ENCODE measurements around the gene PTK6.

Gene PTK6

GRCh38 chr20:63513207-63513606 is 24.0 kb downstream of the PTK6 start:
- Histone ChIP-seq H3K4me2 (ENCODE audit: low read length) (no peak overlapping the region), H3K9me3 (ENCODE audit: low read length) (peaks cover 6% of the 10 kb centered on the region; the same call in 1 of the 2 replicates), H3K36me3 (ENCODE audit: insufficient read depth, low read length) (no peaks in the 10 kb centered on the region; the same call in 1 of the 2 replicates), H3K79me2 (ENCODE audit: insufficient read depth, low read length) (no peaks in the 10 kb centered on the region), H3K27ac (ENCODE audit: low read depth, low read length, poor library complexity, severe bottlenecking) (no peak overlapping the region), H3K4me3 (ENCODE audit: low read depth, low read length, poor library complexity, severe bottlenecking) (no peak overlapping the region), H2AFZ (ENCODE audit: low read length) (no peak overlapping the region), H4K20me1 (ENCODE audit: insufficient read depth, low read length) (no peaks in the 10 kb centered on the region), H3F3A (ENCODE audit: insufficient read depth, low read length) (no peaks in the 10 kb centered on the region), H3K9ac (ENCODE audit: low read length) (no peak overlapping the region), H3K9me2 (ENCODE audit: low read depth, low read length) (no peaks in the 10 kb centered on the region), H3K27me3 (ENCODE audit: insufficient read depth, low read length) (peaks cover 7% of the 10 kb centered on the region; the same call in 1 of the 2 replicates), H3K4me1 (ENCODE audit: insufficient read depth, low read length, severe bottlenecking) (no peaks in the 10 kb centered on the region)
- TF ChIP-seq EZH2 (IDR thresholded peaks at IDR 0.05; ENCODE audit: borderline replicate concordance, low read length) (no peak), CTCF (IDR thresholded peaks at IDR 0.05; ENCODE audit: low read length) (no peak)

GRCh38 chr20:63509088-63509564 is 28.1 kb downstream of the PTK6 start:
- H3K79me2 ChIP-seq (ENCODE audit: insufficient read depth, low read length), result no peaks in the 10 kb centered on the region
- no peak overlapping the region for H3K27ac ChIP-seq (ENCODE audit: low read depth, low read length, poor library complexity, severe bottlenecking)
- TF ChIP-seq CTCF (IDR thresholded peaks at IDR 0.05; ENCODE audit: low read length), result no peak
- no peak overlapping the region for H3K9ac ChIP-seq (ENCODE audit: low read length)
- no peak overlapping the region for H3K4me3 ChIP-seq (ENCODE audit: low read depth, low read length, poor library complexity, severe bottlenecking)
- H4K20me1 ChIP-seq (ENCODE audit: insufficient read depth, low read length), result no peaks in the 10 kb centered on the region
- H3K36me3 ChIP-seq (ENCODE audit: insufficient read depth, low read length), result no peaks in the 10 kb centered on the region; the same call in 1 of the 2 replicates
- H3K9me2 ChIP-seq (ENCODE audit: low read depth, low read length), result no peaks in the 10 kb centered on the region
- no peaks in the 10 kb centered on the region for H3F3A ChIP-seq (ENCODE audit: insufficient read depth, low read length)
- H3K27me3 ChIP-seq (ENCODE audit: insufficient read depth, low read length), result peaks cover 27% of the 10 kb centered on the region; the same call in 1 of the 2 replicates
- H3K4me1 ChIP-seq (ENCODE audit: insufficient read depth, low read length, severe bottlenecking), result no peaks in the 10 kb centered on the region
- no peak overlapping the region for H2AFZ ChIP-seq (ENCODE audit: low read length)
- H3K4me2 ChIP-seq (ENCODE audit: low read length), result no peak overlapping the region
- peaks cover 11% of the 10 kb centered on the region; the same call in 1 of the 2 replicates for H3K9me3 ChIP-seq (ENCODE audit: low read length)

- no peak for TF ChIP-seq CTCF (IDR thresholded peaks at IDR 0.05; ENCODE audit: low read length)
- TF ChIP-seq EZH2 (IDR thresholded peaks at IDR 0.05; ENCODE audit: borderline replicate concordance, low read length), result no peak
- Histone ChIP-seq H3K4me1 (ENCODE audit: insufficient read depth, low read length, severe bottlenecking) (no peaks in the 10 kb centered on the region), H2AFZ (ENCODE audit: low read length) (no peak overlapping the region), H3K36me3 (ENCODE audit: insufficient read depth, low read length) (no peaks in the 10 kb centered on the region; the same call in 1 of the 2 replicates), H4K20me1 (ENCODE audit: insufficient read depth, low read length) (no peaks in the 10 kb centered on the region), H3K9ac (ENCODE audit: low read length) (no peak overlapping the region), H3K4me2 (ENCODE audit: low read length) (no peak overlapping the region), H3K27me3 (ENCODE audit: insufficient read depth, low read length) (peaks cover 26% of the 10 kb centered on the region; the same call in 1 of the 2 replicates), H3K9me3 (ENCODE audit: low read length) (peaks cover 6% of the 10 kb centered on the region; the same call in 1 of the 2 replicates), H3K9me2 (ENCODE audit: low read depth, low read length) (no peaks in the 10 kb centered on the region), H3K4me3 (ENCODE audit: low read depth, low read length, poor library complexity, severe bottlenecking) (no peak overlapping the region), H3K79me2 (ENCODE audit: insufficient read depth, low read length) (no peaks in the 10 kb centered on the region), H3K27ac (ENCODE audit: low read depth, low read length, poor library complexity, severe bottlenecking) (no peak overlapping the region), H3F3A (ENCODE audit: insufficient read depth, low read length) (no peaks in the 10 kb centered on the region)
These were observed 29.0 kb downstream of the PTK6 start for GRCh38 chr20:63508072-63508768.
